Activated CD4-positive, alpha-beta memory T cell treated with anti-CD3 and anti-CD28 coated beads, Interleukin-2, amount 10 ng/mL, durations not matched to agents 7 days and 5 days (primary cell): ENCODE measurements around the gene ERMAP. TPM values are rescaled to one million over a fixed set of nuclear protein-coding genes. Genes with fewer than 3 reads are reported as not detected.

Source experiments
- CTCF ChIA-PET: fragments of 350-600 bp; sonication (Branson Sonifier 250); formaldehyde crosslinking; loops from one replicate; lab custom pipeline; 2021; ENCODE audit warnings: antibody characterized with exemption, inconsistent platforms; lab: Charles Lee
- POLR2A ChIA-PET: fragments of 350-600 bp; sonication (Branson Sonifier 250); formaldehyde crosslinking; loops from one replicate; lab custom pipeline; 2021; ENCODE audit warnings: antibody characterized with exemption; lab: Charles Lee
- DNase-seq: peaks from one replicate; pipeline ENCODE4 v3.0.0-alpha.2; 2020
- H3K27ac Mint-ChIP-seq: one replicate; pipeline ENCODE4 v1.8.0; 2021; ENCODE audit warnings: mild to moderate bottlenecking, mixed read lengths
- H3K27me3 Mint-ChIP-seq: one replicate; pipeline ENCODE4 v1.8.0; 2021; ENCODE audit warnings: mixed read lengths
- H3K36me3 Mint-ChIP-seq: one replicate; pipeline ENCODE4 v1.8.0; 2021; ENCODE audit warnings: low read depth, mixed read lengths
- H3K4me1 Mint-ChIP-seq: one replicate; pipeline ENCODE4 v1.8.0; 2021; ENCODE audit warnings: mixed read lengths
- H3K4me3 Mint-ChIP-seq: one replicate; pipeline ENCODE4 v1.8.0; 2021; ENCODE audit warnings: mild to moderate bottlenecking, mixed read lengths
- H3K9me3 Mint-ChIP-seq: one replicate; pipeline ENCODE4 v1.8.0; 2021; ENCODE audit warnings: mixed read lengths
- total RNA-seq, 2 experiments: library from RNA; stranded (reverse); gene quantifications; one replicate each; pipeline ENCODE4 v1.2.3, GENCODE V29; 2021

Gene ERMAP, protein sequence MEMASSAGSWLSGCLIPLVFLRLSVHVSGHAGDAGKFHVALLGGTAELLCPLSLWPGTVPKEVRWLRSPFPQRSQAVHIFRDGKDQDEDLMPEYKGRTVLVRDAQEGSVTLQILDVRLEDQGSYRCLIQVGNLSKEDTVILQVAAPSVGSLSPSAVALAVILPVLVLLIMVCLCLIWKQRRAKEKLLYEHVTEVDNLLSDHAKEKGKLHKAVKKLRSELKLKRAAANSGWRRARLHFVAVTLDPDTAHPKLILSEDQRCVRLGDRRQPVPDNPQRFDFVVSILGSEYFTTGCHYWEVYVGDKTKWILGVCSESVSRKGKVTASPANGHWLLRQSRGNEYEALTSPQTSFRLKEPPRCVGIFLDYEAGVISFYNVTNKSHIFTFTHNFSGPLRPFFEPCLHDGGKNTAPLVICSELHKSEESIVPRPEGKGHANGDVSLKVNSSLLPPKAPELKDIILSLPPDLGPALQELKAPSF
- total RNA-seq = 1 to 10 TPM; 5.0 to 5.9 TPM

DNA sequence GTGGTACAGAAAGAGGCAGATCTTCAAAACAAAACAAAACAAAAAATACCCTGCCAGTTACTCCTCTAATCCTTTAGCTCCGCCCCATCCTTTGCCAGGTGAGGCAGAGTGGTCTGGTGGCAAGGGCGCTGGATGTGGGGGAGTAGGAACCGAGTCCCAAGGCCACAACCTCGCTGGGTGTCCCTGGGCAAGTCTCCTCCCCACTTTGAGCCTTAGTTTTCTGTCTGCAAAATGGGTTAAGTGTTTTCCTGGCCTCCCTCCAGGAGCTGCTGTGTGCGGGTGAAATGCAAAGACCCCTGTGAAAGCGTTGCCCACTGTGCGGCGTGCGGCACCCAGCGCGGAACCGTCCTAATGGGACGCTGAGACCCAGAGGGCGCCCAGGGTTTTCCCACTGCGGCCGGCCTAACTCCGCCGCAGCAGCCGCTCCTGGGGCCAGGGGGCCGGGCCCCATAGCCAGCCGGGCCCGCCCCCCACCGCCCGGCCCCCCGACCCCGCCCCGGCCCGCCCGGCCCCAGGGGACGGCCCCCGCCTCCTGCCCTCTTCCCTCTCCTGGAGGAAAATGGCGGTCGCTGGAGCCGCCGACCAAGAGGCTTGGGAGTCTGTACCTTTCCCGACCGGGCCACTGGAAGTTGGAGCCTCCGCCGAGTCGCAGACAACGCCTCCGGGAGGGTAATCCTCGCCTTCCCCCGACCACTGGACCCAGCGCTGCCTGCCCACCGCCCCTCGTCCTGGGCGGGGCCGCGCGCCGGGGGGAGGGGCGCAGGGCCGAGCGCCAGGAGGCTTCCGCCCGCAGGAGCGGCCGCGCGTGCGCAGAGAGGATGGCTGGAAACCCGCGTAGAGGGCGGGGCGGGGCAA is at the start of gene ERMAP, which contains the start of gene SVBP:
ERMAP (plus strand) TSS at position 538 of the 855 bp plus-strand sequence. CDS start 13,327 bp downstream, outside the sequence.
SVBP (minus strand) TSS at position 813 of the 855 bp plus-strand sequence. CDS start 853 bp downstream, outside the sequence.
- H3K36me3 Mint-ChIP-seq = peaks cover 7% of the 10 kb centered on the region
- peak within 1 kb of the TSS; percentile 79 for H3K4me3 Mint-ChIP-seq
- H3K9me3 Mint-ChIP-seq = no peaks in the 10 kb centered on the region
- H3K27me3 Mint-ChIP-seq = no peaks in the 10 kb centered on the region
- CTCF ChIA-PET = interaction anchor here (0.6 to 3.5 kb wide), 12 partner anchors 9 to 359 kb away, joined by 3 to 18 read pairs (median 4); partner anchors contain the start of genes C1orf50, P3H1 and ZNF691
- DNase-seq = peak; percentile 94
- POLR2A ChIA-PET = interaction anchor here (0.6 to 3.5 kb wide), 15 partner anchors 10 to 573 kb away, joined by 3 to 35 read pairs (median 4); partner anchors contain the start of genes C1orf50, P3H1, PPIH and TMEM269
- H3K27ac Mint-ChIP-seq = peak within 1 kb of the TSS; percentile 75
- H3K4me1 Mint-ChIP-seq = peaks cover 26% of the 10 kb centered on the region

DNA sequence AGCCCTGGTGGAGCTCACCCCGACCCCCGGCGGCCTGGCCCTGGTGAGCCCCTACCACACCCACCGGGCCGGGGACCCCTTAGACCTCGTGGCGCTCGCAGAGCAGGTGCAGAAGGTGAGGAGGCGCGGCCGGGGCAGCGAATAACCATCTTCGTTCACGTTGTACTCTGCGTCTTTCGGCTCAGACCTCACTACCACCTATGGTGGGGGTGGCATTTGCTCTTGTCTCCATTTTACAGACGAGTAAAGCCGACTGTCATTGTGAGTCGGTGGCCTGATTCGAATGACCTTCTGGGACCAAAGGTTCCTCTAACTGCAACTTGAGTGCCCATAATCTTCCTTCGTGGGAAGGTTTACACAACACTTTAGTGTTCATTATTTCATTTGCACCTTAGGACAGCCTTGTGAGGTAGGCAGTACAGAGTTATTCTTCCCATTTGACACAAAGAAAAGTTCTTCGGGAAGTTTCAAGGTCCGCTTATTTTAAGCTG is 49.4 kb upstream of the ERMAP start:
- H3K27ac Mint-ChIP-seq = peak overlapping the region; percentile 85
- CTCF ChIA-PET = interaction anchor here (0.8 to 3.8 kb wide), 17 partner anchors 10 to 404 kb away, joined by 3 to 29 read pairs (median 9); partner anchors contain the start of genes CCDC30, CFAP57, EBNA1BP2 and PPIH

DNA sequence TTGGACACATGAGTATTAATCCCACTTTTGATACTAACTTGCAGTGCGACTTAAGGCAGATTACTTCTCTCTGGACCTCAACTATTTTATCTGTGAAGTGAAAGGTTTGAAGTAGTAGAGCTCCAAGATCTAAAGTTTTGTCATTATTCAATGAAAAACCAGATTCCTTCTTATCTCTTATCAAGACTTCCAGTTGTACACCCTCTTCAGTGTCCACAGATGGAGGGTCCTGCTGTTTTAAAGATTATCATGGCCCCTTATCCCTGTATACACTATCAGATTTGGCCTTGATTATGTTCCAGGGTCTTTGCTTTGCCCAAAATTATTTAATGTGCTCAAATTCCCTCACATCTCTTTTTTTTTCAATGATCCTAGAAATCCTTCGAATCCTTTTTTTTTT is 48.8 kb upstream of the ERMAP start:
- peak overlapping the region; percentile 85 for H3K27ac Mint-ChIP-seq
- POLR2A ChIA-PET = interaction anchor here (0.9 to 4.1 kb wide), 13 partner anchors 9 to 311 kb away, joined by 3 to 55 read pairs (median 8); partner anchors contain the start of genes CCDC30, ERMAP, PPCS and PPIH

More for the DNA sequence above, 49.4 kb upstream of the ERMAP start:
- H3K9me3 Mint-ChIP-seq = no peaks in the 10 kb centered on the region
- no peak overlapping the region for H3K4me3 Mint-ChIP-seq
- no peak for DNase-seq
- H3K4me1 Mint-ChIP-seq = peaks cover 36% of the 10 kb centered on the region
- POLR2A ChIA-PET = interaction anchor here (0.6 to 4.1 kb wide), 36 partner anchors 10 to 405 kb away, joined by 3 to 55 read pairs (median 4); partner anchors contain the start of genes CCDC30, CFAP57, EBNA1BP2 and ERMAP
- peaks cover 16% of the 10 kb centered on the region for H3K36me3 Mint-ChIP-seq
- H3K27me3 Mint-ChIP-seq = no peaks in the 10 kb centered on the region

DNA sequence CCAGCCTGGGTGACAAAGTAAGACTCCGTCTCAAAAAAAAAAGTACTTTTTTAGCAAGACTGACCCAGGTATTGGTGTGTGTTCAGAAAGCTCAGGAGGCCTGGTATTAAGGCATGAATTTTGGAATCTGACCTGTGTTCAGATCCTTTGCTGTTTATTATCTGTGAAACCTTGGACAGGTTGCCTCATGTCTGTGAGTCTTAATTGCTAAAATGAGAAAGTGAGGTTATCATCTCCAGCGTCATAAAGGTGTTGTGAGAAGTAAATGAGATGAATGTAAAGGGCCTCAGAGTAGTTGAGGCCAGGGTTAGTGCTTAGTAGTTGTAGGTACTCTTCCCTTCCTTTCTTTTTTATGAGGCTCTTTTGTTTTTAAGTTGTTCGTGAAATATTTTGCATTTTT is 47.1 kb upstream of the ERMAP start:
- POLR2A ChIA-PET = no interaction called here
- no peak overlapping the region for H3K4me3 Mint-ChIP-seq
- H3K4me1 Mint-ChIP-seq = peaks cover 44% of the 10 kb centered on the region
- H3K27ac Mint-ChIP-seq = no peak overlapping the region
- no peak for DNase-seq
- CTCF ChIA-PET = interaction anchor here (3.8 kb wide), 1 partner anchor 304 kb away, joined by 18 read pairs; no protein-coding TSS in a partner anchor
- H3K9me3 Mint-ChIP-seq = no peaks in the 10 kb centered on the region
- peaks cover 28% of the 10 kb centered on the region for H3K36me3 Mint-ChIP-seq
- H3K27me3 Mint-ChIP-seq = no peaks in the 10 kb centered on the region

More for the DNA sequence above, 48.8 kb upstream of the ERMAP start:
- no peaks in the 10 kb centered on the region for H3K9me3 Mint-ChIP-seq
- no peak overlapping the region for H3K4me3 Mint-ChIP-seq
- H3K27me3 Mint-ChIP-seq = no peaks in the 10 kb centered on the region
- CTCF ChIA-PET = interaction anchor here (3.0 to 3.8 kb wide), 5 partner anchors 9 to 306 kb away, joined by 13 to 29 read pairs (median 20); partner anchors contain the start of genes PPIH and ZNF691
- peaks cover 19% of the 10 kb centered on the region for H3K36me3 Mint-ChIP-seq
- no peak for DNase-seq
- peaks cover 40% of the 10 kb centered on the region for H3K4me1 Mint-ChIP-seq

DNA sequence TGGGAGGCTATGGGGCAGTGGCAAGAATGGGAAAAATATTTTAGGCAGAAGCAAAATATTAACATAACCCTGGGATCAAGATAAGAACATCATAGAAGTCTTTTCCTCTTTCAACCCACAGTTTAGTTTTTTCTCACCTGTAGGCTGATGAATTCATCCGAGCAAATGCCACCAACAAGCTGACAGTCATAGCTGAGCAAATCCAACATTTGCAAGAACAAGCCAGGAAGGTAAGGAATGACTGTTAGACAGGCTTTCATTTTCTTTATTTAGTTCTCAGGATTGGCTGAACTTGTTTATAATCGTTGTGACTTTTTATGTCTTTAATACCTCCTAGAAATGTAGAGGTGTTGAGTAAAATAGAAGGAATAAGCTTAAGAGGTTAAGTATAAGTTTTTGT is 43.5 kb upstream of the ERMAP start:
- H3K36me3 Mint-ChIP-seq = peaks cover 62% of the 10 kb centered on the region
- H3K9me3 Mint-ChIP-seq = no peaks in the 10 kb centered on the region
- no peak overlapping the region for H3K27ac Mint-ChIP-seq
- CTCF ChIA-PET = interaction anchor here (1.3 to 2.8 kb wide), 2 partner anchors 10 to 300 kb away, joined by 4 to 8 read pairs; no protein-coding TSS in a partner anchor
- no peaks in the 10 kb centered on the region for H3K27me3 Mint-ChIP-seq
- no peak overlapping the region for H3K4me3 Mint-ChIP-seq
- no peak for DNase-seq
- POLR2A ChIA-PET = no interaction called here
- H3K4me1 Mint-ChIP-seq = peaks cover 45% of the 10 kb centered on the region

DNA sequence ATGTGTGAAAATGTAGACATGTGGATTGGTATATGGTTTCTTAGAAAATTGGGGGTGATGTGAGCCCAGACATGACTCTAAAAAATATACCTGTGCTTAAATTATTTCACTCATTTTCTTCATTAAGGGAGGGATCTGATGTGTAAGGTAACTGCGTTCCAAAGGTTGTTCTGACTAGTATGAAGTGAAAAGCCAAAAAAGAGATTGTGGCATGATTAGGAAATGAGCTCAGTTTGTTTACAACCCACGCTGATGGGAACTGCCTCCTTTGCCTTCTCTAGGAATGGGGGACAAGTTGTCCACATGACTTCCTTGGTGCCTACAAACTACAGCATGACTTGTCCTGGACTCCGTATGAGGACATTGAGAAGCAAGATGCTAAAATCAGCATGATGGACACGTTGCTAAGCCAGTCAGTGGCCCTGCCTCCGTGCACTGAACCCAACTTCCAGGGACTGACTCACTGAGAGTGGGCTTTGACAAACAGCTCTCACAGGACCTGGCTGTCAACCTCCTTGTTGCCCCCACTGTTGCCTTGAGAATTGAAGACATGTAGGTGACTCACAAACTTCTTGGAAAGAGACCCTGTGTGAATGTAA is 41.9 kb upstream of the ERMAP start:
- CTCF ChIA-PET = interaction anchor here (1.0 to 2.8 kb wide), 3 partner anchors 9 to 299 kb away, joined by 3 to 8 read pairs (median 4); partner anchors contain the start of gene ZNF691
- H3K4me3 Mint-ChIP-seq = no peak overlapping the region
- DNase-seq = no peak
- H3K36me3 Mint-ChIP-seq = peaks cover 62% of the 10 kb centered on the region
- POLR2A ChIA-PET = no interaction called here
- no peaks in the 10 kb centered on the region for H3K27me3 Mint-ChIP-seq
- H3K27ac Mint-ChIP-seq = no peak overlapping the region
- peaks cover 41% of the 10 kb centered on the region for H3K4me1 Mint-ChIP-seq
- no peaks in the 10 kb centered on the region for H3K9me3 Mint-ChIP-seq

DNA sequence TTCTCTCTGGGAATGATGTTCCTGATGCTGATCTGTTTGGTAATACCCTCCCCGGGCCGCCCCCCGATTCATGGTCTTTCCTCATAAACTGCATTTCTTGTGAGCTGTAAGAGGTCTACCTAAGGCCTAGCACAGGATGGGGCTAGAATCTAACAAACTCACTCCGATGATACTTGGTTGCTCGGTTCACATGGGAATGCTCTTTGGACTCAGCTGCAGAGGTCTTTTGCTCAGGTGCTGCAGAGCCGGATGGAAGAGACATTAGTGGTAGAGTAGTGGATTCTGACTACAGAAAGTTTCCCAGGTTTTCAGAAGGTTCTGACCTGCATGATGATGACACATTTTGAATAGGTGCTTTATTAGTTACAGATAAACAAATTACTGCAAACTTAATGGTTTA is 40.4 kb upstream of the ERMAP start:
- ChIA-PET POLR2A (interaction anchor here (2.9 kb wide), 1 partner anchor 9 kb away, joined by 24 read pairs; the partner anchor contains the start of genes C1orf50 and P3H1), CTCF (interaction anchor here (1.0 to 5.3 kb wide), 5 partner anchors 9 to 297 kb away, joined by 4 to 65 read pairs (median 5); partner anchors contain the start of genes C1orf50, ERMAP, P3H1 and ZNF691)
- peaks cover 42% of the 10 kb centered on the region for H3K4me1 Mint-ChIP-seq
- H3K27ac Mint-ChIP-seq = no peak overlapping the region
- H3K9me3 Mint-ChIP-seq = no peaks in the 10 kb centered on the region
- H3K27me3 Mint-ChIP-seq = no peaks in the 10 kb centered on the region
- H3K4me3 Mint-ChIP-seq = no peak overlapping the region
- H3K36me3 Mint-ChIP-seq = peaks cover 67% of the 10 kb centered on the region
- no peak for DNase-seq

DNA sequence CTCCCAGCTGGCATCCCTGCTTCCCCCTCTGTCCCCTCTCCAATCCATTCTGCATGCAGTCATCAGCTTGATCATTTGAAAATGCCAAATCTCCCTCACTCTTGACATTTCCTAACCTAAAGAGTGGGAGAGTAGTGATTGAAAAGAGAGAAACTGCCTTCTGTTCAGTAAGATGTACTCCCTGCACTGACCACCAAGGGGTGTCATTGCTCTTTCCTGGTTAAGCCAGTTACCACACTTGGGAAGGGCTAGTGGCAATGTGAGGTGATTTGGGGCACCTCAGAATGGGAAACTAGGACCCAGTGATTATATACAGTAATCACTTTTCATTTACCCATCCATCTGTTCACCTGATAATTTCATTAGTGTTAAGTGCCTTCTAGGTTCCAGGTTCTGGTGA is 39.1 kb upstream of the ERMAP start:
- Mint-ChIP-seq H3K9me3 (no peaks in the 10 kb centered on the region), H3K27ac (no peak overlapping the region), H3K4me3 (no peak overlapping the region), H3K4me1 (peaks cover 37% of the 10 kb centered on the region), H3K36me3 (peaks cover 70% of the 10 kb centered on the region), H3K27me3 (no peaks in the 10 kb centered on the region)
- CTCF ChIA-PET = interaction anchor here (0.7 to 5.3 kb wide), 15 partner anchors 11 to 299 kb away, joined by 3 to 65 read pairs (median 4); partner anchors contain the start of genes C1orf50, ERMAP and P3H1
- POLR2A ChIA-PET = interaction anchor here (0.8 to 2.9 kb wide), 3 partner anchors 11 to 296 kb away, joined by 3 to 24 read pairs (median 4); partner anchors contain the start of genes C1orf50 and P3H1
- DNase-seq = peak; percentile 36

DNA sequence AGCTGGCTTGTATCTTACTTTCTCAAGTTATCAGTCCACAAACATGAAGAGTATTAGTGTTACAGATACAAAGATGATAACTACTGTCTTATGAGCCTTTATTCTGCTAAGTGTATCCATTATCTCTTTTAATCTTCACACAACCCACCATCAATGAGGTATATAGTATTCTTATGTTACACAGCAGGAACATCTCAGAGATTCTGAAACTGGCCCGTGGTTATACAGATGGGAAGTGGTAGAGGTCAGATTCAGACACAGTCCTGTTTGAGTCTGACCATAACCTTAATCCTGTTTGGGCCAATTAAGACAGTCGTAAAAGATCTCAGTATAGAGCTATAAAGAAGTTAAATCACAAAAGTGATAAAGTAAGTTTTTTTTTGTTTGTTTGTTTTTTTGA is 37.2 kb upstream of the ERMAP start:
- H3K36me3 Mint-ChIP-seq = peaks cover 68% of the 10 kb centered on the region
- DNase-seq = no peak
- peak overlapping the region; percentile 11 for H3K27ac Mint-ChIP-seq
- no peak overlapping the region for H3K4me3 Mint-ChIP-seq
- no peaks in the 10 kb centered on the region for H3K9me3 Mint-ChIP-seq
- CTCF ChIA-PET = interaction anchor here (1.0 to 5.3 kb wide), 6 partner anchors 17 to 294 kb away, joined by 3 to 65 read pairs (median 4); partner anchors contain the start of gene ZNF691
- H3K27me3 Mint-ChIP-seq = no peaks in the 10 kb centered on the region
- POLR2A ChIA-PET = interaction anchor here (1.4 to 4.3 kb wide), 2 partner anchors 13 to 67 kb away, joined by 5 to 18 read pairs; partner anchors contain the start of genes C1orf50, P3H1 and ZNF691
- H3K4me1 Mint-ChIP-seq = peaks cover 40% of the 10 kb centered on the region

DNA sequence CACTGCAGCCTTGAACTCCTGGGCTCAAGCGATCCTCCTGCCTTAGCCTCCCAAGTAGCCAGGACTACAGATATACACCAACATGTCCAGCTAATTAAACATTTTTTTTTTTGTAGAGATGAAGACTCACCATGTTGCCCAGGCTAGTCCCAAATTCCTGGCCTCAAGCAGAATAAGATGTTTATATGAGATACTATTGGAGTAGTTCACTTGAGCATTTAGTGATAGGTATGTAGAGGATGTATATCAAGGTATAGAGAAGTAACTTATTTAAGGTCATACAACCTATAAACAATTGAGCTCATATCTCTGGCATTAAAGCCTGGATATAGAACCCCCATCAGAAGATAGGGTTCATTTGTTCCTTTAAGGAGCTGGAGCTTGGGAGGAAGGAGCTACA is 36.7 kb upstream of the ERMAP start:
- ChIA-PET CTCF (interaction anchor here (0.5 to 5.3 kb wide), 7 partner anchors 17 to 293 kb away, joined by 3 to 65 read pairs (median 3); partner anchors contain the start of gene ZNF691), POLR2A (interaction anchor here (1.4 to 4.3 kb wide), 2 partner anchors 13 to 67 kb away, joined by 5 to 18 read pairs; partner anchors contain the start of genes C1orf50, P3H1 and ZNF691)
- Mint-ChIP-seq H3K36me3 (peaks cover 63% of the 10 kb centered on the region), H3K4me1 (peaks cover 38% of the 10 kb centered on the region), H3K27ac (no peak overlapping the region), H3K27me3 (no peaks in the 10 kb centered on the region), H3K9me3 (no peaks in the 10 kb centered on the region), H3K4me3 (no peak overlapping the region)
- DNase-seq = no peak

DNA sequence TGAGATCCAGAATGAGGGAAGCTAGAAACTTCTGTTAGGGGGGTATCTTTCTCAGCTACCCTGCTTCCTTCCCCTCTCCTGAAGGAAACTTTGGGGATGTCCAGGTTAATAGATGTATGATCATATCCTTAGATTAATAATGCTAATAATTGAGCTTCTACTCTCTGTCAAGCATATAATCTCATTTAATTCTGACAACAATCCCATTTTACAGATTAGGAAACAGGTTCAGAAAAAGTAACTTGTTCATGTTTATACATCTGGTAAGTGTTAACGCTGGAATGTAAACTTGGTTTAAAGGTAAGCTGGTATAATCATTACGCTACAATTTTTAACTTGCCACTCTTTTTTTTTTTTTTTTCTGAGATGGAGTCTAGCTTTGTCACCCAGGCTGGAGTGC is 33.8 kb upstream of the ERMAP start:
- Mint-ChIP-seq H3K4me3 (no peak overlapping the region), H3K4me1 (peaks cover 45% of the 10 kb centered on the region), H3K27me3 (no peaks in the 10 kb centered on the region), H3K9me3 (no peaks in the 10 kb centered on the region), H3K27ac (no peak overlapping the region), H3K36me3 (peaks cover 36% of the 10 kb centered on the region)
- CTCF ChIA-PET = interaction anchor here (1.1 to 1.9 kb wide), 4 partner anchors 9 to 291 kb away, joined by 3 to 10 read pairs (median 4); partner anchors contain the start of genes C1orf50, P3H1 and ZNF691
- DNase-seq = no peak
- POLR2A ChIA-PET = interaction anchor here (0.9 to 4.3 kb wide), 6 partner anchors 16 to 187 kb away, joined by 3 to 18 read pairs (median 4); partner anchors contain the start of genes C1orf50, P3H1 and ZNF691
